ENCODE results near the gene ZNF664. TPM values are rescaled to one million over a fixed set of nuclear protein-coding genes. Genes with fewer than 3 reads are reported as not detected.

ZNF664 gene
- total and polyA plus RNA-seq, 4 donors = 31.7 to 118 (median 69.5) TPM

DNA sequence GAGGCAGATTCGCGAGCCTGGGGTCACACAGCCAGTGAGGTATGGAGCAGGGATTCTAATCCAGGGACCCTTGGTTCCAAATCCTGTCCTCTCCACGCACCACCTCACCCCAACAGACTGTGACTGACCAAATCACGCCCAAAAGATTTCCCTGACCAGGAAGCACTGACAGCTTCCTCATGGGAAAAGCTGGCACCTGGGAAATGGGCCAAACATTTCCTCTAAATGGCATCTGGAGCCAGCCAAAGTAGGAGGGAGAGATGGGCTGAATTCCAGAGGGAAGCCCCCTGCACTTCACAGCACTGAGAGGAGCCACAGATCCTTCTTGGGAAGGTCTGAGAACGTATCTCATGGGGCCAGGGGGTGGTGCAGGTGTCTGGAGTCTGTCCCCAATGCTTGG is 29.2 kb upstream of the ZNF664 start:
- Histone ChIP-seq H3K4me3 (no peak overlapping the region), H3K36me3 (ENCODE audit: control insufficient read depth in 4 of 4, insufficient read depth in 4 of 4, low read length in 4 of 4) (peaks cover 2 to 19% (median 10%) of the 10 kb centered on the region in 4 donors), H3K9ac (ENCODE audit: insufficient read depth in 1 of 2, low read length in 2 of 2) (no peak overlapping the region), H3K9me3 (ENCODE audit: control insufficient read depth in 4 of 4, insufficient read depth in 3 of 4, low read length in 3 of 4) (peaks cover 0 to 5% (median 1%) of the 10 kb centered on the region in 4 donors), H3K27ac (ENCODE audit: low read depth in 1 of 2, low read length in 1 of 2) (no peak overlapping the region), H3K27me3 (ENCODE audit: control insufficient read depth in 3 of 3, insufficient read depth in 3 of 3, low read length in 2 of 3) (no peaks in the 10 kb centered on the region), H3K4me1 (ENCODE audit: control insufficient read depth in 5 of 5, insufficient read depth in 5 of 5, low read length in 5 of 5) (peaks cover 0 to 23% (median 8%) of the 10 kb centered on the region in 5 donors)
- TF ChIP-seq CTCF (IDR thresholded peaks at IDR 0.05; ENCODE audit: control extremely low read depth, extremely low read depth) = no peak
- DNase-seq = no peak
- 78 to 79% methylated on average over 5 of the region's 5 CpGs for WGBS, 2 donors
- ATAC-seq (ENCODE audit: insufficient read depth, low FRiP score) = no peak

- peaks cover 2 to 18% (median 10%) of the 10 kb centered on the region in 4 donors for H3K36me3 ChIP-seq (ENCODE audit: control insufficient read depth in 4 of 4, insufficient read depth in 4 of 4, low read length in 4 of 4)
- H3K4me1 ChIP-seq (ENCODE audit: control insufficient read depth in 5 of 5, insufficient read depth in 5 of 5, low read length in 5 of 5) = peaks cover 0 to 32% (median 14%) of the 10 kb centered on the region in 5 donors
- no peak overlapping the region for H3K27ac ChIP-seq (ENCODE audit: low read depth in 1 of 2, low read length in 1 of 2)
- no peaks in the 10 kb centered on the region for H3K27me3 ChIP-seq (ENCODE audit: control insufficient read depth in 3 of 3, insufficient read depth in 3 of 3, low read length in 2 of 3)
- WGBS, 2 donors = 78 to 81% methylated on average over 10 of the region's 10 CpGs
- no peak for TF ChIP-seq CTCF (IDR thresholded peaks at IDR 0.05; ENCODE audit: control extremely low read depth, extremely low read depth)
- H3K4me3 ChIP-seq = no peak overlapping the region
- no peak for ATAC-seq (ENCODE audit: insufficient read depth, low FRiP score)
- H3K9ac ChIP-seq (ENCODE audit: insufficient read depth in 1 of 2, low read length in 2 of 2) = no peak overlapping the region
- no peak for DNase-seq
- peaks cover 0 to 5% (median 1%) of the 10 kb centered on the region in 4 donors for H3K9me3 ChIP-seq (ENCODE audit: control insufficient read depth in 4 of 4, insufficient read depth in 3 of 4, low read length in 3 of 4)
Observed at GRCh38 chr12:123944696-123945095, 28.3 kb upstream of the ZNF664 start.

DNA sequence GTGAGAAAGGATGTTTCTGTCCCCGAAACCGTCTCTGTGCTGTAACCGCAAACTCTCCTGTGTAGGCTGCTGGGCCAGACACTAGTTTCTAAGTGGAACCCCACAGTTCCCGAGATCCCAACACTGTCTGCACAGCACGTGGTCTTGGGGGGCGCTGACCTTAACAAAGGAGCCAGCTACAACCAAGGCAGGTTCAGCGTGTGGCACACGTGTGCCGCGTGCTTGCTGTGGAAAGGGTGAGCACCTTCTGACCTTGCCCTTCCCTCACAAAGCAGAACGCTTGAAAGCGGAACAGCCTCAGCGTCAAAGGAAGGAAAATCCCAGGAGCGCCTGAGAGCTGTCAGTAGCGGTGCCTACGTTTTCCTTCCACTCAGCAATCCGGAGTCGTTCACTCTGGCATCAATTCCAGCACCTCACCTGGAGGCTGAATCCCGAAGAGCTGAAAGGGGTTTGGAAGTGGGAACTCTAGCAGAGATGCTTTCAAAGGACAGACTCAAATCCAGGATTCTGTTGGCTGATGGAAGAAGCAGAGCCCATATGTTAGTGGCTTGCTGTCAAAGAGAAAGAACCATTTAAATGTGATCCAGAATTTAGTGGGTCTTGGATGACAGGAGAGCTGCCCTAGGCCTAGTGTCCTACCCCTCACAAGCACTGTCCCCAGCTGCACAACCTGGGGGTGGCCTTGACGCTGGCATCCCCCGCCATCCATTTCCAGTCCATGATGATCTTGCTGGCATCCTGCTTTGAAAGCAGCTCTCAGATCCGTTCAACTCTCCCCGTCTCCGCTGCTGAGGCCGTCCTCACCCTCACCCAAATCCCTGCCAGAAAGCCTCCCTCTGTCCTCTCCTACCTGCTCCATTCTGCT is 27.5 kb upstream of the ZNF664 start:
- H3K4me3 ChIP-seq = no peak overlapping the region
- peaks cover 2 to 14% (median 9%) of the 10 kb centered on the region in 4 donors for H3K36me3 ChIP-seq (ENCODE audit: control insufficient read depth in 4 of 4, insufficient read depth in 4 of 4, low read length in 4 of 4)
- H3K27ac ChIP-seq (ENCODE audit: low read depth in 1 of 2, low read length in 1 of 2) = peak overlapping the region in 1 of 2 donors; percentile 7
- no peak for TF ChIP-seq CTCF (IDR thresholded peaks at IDR 0.05; ENCODE audit: control extremely low read depth, extremely low read depth)
- WGBS, 2 donors = 87 to 90% methylated on average over 25 of the region's 25 CpGs
- H3K4me1 ChIP-seq (ENCODE audit: control insufficient read depth in 5 of 5, insufficient read depth in 5 of 5, low read length in 5 of 5) = peaks cover 2 to 36% (median 15%) of the 10 kb centered on the region in 5 donors
- ATAC-seq (ENCODE audit: insufficient read depth, low FRiP score) (no peak), DNase-seq (no peak)
- H3K27me3 ChIP-seq (ENCODE audit: control insufficient read depth in 3 of 3, insufficient read depth in 3 of 3, low read length in 2 of 3) = no peaks in the 10 kb centered on the region
- H3K9me3 ChIP-seq (ENCODE audit: control insufficient read depth in 4 of 4, insufficient read depth in 3 of 4, low read length in 3 of 4) = peaks cover 0 to 5% (median 1%) of the 10 kb centered on the region in 4 donors
- H3K9ac ChIP-seq (ENCODE audit: insufficient read depth in 1 of 2, low read length in 2 of 2) = no peak overlapping the region
